Mucosa of rectum (tissue), 2 donors: ENCODE measurements around the gene FXYD7.
"Not testable (repeated sequence)": the region's sequence is repeated elsewhere in the genome, so short reads cannot be mapped to it uniquely, and the experiment has no call there.

Experiments
- H3K27ac ChIP-seq, 2 donors: one replicate each; pipeline ENCODE4 v1.7.0; 2013; ENCODE audit warnings: inconsistent platforms in 2 of 2, low read depth in 2 of 2, low read length in 2 of 2
- H3K27me3 ChIP-seq, 2 donors: one replicate each; pipeline ENCODE4 v1.7.0; 2013; ENCODE audit warnings: low read length in 2 of 2; ENCODE audit not compliant: control insufficient read depth in 2 of 2, insufficient read depth in 2 of 2
- H3K36me3 ChIP-seq, 2 donors: one replicate each; pipeline ENCODE4 v1.7.0; 2013; ENCODE audit warnings: low read length in 2 of 2; ENCODE audit not compliant: control insufficient read depth in 2 of 2, insufficient read depth in 2 of 2
- H3K4me1 ChIP-seq, 2 donors: one replicate each; pipeline ENCODE4 v1.7.0; 2013; ENCODE audit warnings: low read length in 2 of 2, mild to moderate bottlenecking in 1 of 2; ENCODE audit not compliant: control insufficient read depth in 2 of 2, insufficient read depth in 2 of 2
- H3K4me3 ChIP-seq, 2 donors: one replicate each; pipeline ENCODE4 v1.7.0; 2013; ENCODE audit warnings: low read length in 2 of 2
- H3K9ac ChIP-seq, 2 donors: one replicate each; pipeline ENCODE4 v1.7.0; 2013; ENCODE audit warnings: low read length in 2 of 2, low read depth in 1 of 2, mild to moderate bottlenecking in 1 of 2
- H3K9me3 ChIP-seq, 2 donors: one replicate each; pipeline ENCODE4 v1.7.0; 2013; ENCODE audit warnings: low read length in 2 of 2; ENCODE audit not compliant: control insufficient read depth in 2 of 2
- donor health status: healthy.
- donor health status: Normal muscosa, but diverticular disease.

FXYD7 gene

DNA sequence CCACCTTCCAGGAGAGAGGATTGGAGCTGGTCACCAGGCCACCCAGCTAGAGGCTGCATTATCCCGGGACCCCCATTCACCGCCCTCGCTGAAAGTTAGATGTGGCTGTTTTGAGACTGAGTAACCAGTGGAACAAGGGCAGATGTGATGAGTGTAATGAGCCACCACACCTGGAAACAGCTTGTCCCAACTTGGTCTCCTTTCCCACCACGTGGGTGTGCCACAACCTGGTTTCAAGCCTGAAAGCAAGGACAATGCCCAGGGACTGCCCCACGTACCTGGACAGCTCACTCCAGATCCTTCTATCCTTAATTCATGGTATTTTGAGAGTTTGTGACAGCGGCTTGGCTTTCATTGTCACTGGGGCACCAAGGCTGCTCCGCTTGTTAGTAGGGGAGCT is 15.2 kb upstream of the FXYD7 start:
- H3K27me3 ChIP-seq: no peaks in the 10 kb centered on the region
- peak overlapping the region; percentile 77 to 100 for H3K27ac ChIP-seq
- peaks cover 49 to 76% of the 10 kb centered on the region in 2 donors for H3K4me1 ChIP-seq
- no peak overlapping the region for H3K4me3 ChIP-seq
- H3K9me3 ChIP-seq: no peaks in the 10 kb centered on the region
- peaks cover 8 to 10% of the 10 kb centered on the region in 2 donors for H3K36me3 ChIP-seq
- peak overlapping the region in 1 of 2 donors; percentile 63 for H3K9ac ChIP-seq

DNA sequence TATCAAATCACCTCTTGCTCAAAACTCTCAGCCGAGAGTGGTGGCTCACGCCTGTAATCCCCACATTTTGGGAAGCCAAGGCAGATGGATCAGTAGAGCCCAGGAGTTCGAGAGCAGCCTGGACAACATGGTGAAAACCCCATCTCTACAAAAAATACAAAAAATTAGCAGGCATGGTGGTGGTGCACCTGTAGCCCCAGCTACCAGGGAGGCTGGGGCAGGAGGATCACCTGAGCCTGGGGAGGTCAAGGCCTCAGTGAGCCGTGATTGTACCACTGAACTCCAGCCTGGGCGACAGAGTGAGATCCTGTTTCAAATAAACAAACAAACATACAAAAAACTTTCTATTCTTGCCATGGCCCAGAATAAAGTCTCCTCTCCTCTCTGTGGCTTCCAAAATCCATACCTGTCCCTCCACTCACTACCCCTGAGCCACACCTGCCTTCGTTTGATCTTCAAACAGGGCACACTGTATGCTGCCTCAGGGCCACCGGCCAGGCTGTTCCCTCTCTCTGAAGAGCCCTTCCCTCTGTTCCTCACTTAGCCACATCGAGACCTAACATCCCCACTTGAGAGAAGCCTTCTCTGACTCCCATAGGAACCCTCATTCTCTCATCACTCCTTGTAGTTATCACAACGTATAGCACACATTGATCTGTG is 14.5 kb upstream of the FXYD7 start:
- H3K27me3 ChIP-seq: no peaks in the 10 kb centered on the region
- H3K27ac ChIP-seq: peak overlapping the region; percentile 77 to 100
- no peak overlapping the region for H3K4me3 ChIP-seq
- peaks cover 49 to 70% of the 10 kb centered on the region in 2 donors for H3K4me1 ChIP-seq
- H3K9ac ChIP-seq: peak overlapping the region; percentile 1 to 63
- H3K9me3 ChIP-seq: no peaks in the 10 kb centered on the region
- H3K36me3 ChIP-seq: peaks cover 1 to 4% of the 10 kb centered on the region in 2 donors

DNA sequence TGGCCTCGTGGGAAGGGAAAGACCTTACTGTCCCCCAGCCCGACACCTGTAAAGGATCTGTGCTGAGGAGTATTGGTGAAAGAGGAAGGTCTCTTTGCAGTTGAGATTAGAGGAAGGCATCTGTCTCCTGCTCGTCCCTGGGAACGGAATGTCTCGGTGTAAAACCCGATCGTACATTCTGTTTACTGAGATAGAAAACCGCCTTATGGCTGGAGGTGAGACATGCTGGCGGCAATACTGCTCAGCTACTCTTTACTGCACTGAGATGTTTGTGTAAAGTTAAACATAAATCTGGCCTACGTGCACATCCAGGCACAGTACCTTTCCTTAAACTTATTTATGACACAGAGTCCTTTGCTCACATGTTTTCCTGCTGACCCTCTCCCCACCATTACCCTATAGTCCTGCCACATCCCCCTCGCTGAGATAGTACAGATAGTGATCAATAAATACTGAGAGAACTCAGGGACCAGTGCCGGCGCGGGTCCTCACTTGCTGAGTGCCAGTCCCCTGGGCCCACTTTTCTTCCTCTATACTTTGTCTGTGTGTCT is 13.3 kb upstream of the FXYD7 start:
- H3K36me3 ChIP-seq, H3K4me3 ChIP-seq, H3K9me3 ChIP-seq, H3K27me3 ChIP-seq: not testable (repeated sequence)
- peak overlapping the region in 1 of 2 donors; percentile 71 for H3K9ac ChIP-seq
- peaks cover 45 to 58% of the 10 kb centered on the region in 2 donors for H3K4me1 ChIP-seq
- peak overlapping the region; percentile 87 to 100 for H3K27ac ChIP-seq

DNA sequence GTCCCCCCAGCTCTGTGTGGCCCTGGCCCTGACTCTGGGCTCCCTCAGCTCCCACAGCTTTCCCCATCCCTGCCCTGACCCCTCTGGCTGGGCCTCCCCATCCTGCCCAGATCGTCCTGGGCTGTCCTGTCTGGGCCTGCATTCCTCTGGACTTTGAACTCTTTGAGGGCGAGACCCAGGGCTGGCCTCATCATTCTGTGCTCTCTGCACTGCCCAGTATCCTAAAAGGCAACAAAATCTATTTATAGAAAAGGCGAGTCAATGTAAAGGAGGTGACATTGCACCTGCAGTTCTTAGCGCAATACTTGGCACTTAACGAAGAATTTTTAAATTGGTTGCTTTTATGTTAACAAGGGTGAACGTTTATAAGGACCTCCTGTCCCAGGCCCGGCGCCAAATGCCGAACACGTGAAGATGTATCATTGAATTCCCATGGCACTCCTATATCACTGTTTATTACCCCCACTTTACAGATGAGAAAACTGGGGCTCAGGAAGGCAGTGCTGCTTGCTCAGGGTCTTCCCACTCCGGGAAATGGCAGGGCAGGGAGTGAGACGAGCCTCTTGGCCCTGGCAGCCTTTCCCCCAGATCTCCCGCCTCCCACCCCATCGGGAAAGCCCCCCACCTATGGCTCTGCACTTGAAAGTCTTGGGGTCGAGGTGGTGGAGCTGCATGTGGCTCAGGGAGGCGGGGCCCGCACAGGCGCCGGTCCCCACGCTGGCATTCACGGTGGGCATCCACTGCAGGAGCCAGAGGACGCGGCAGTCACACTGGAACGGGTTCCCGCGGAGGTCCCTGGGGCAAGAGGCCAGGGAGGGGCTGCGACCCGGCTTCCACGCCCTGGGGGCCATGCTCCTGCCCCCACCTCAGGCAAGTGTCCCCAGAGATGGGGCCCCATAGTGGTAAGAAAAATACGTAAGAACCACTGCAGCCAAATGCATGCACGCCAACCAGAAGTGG is 12.0 kb upstream of the FXYD7 start:
- Histone ChIP-seq H3K36me3 (no peaks in the 10 kb centered on the region), H3K9ac (peak overlapping the region; percentile 56 to 71), H3K4me1 (peaks cover 37 to 56% of the 10 kb centered on the region in 2 donors), H3K27ac (peak overlapping the region; percentile 87 to 100), H3K27me3 (no peaks in the 10 kb centered on the region), H3K9me3 (no peaks in the 10 kb centered on the region), H3K4me3 (peak overlapping the region; percentile 7 to 15)

GRCh38 chr19:35132254-35132653 is 10.8 kb upstream of the FXYD7 start:
- Histone ChIP-seq H3K27me3 (no peaks in the 10 kb centered on the region), H3K9me3 (no peaks in the 10 kb centered on the region), H3K4me3 (no peak overlapping the region), H3K27ac (peak overlapping the region in 1 of 2 donors; percentile 100), H3K36me3 (no peaks in the 10 kb centered on the region), H3K4me1 (peaks cover 42 to 54% of the 10 kb centered on the region in 2 donors), H3K9ac (no peak overlapping the region)

DNA sequence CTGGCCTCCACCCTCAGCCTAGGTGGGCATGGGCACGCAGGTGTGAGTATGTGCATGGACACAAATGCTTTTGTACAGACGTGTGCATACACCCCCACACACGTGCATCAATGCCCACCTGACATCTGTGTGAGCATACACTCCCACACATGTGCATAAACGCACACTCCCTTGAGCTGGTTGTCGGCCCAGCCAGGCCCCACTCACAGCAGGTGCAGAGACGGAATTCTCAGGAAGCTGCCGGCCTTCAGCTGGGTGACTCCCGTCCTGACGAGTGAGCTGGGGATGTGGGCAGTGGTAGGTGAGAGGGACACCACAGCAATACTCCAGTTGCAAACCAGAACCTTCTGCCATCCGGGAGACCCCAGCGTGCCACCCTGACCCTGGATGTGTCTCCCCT is 9.2 kb upstream of the FXYD7 start:
- Histone ChIP-seq H3K27ac (peak overlapping the region in 1 of 2 donors; percentile 23), H3K27me3 (no peaks in the 10 kb centered on the region), H3K9ac (peak overlapping the region in 1 of 2 donors; percentile 37), H3K4me1 (peaks cover 29 to 43% of the 10 kb centered on the region in 2 donors), H3K36me3 (no peaks in the 10 kb centered on the region), H3K4me3 (peak overlapping the region in 1 of 2 donors; percentile 26), H3K9me3 (no peaks in the 10 kb centered on the region)

DNA sequence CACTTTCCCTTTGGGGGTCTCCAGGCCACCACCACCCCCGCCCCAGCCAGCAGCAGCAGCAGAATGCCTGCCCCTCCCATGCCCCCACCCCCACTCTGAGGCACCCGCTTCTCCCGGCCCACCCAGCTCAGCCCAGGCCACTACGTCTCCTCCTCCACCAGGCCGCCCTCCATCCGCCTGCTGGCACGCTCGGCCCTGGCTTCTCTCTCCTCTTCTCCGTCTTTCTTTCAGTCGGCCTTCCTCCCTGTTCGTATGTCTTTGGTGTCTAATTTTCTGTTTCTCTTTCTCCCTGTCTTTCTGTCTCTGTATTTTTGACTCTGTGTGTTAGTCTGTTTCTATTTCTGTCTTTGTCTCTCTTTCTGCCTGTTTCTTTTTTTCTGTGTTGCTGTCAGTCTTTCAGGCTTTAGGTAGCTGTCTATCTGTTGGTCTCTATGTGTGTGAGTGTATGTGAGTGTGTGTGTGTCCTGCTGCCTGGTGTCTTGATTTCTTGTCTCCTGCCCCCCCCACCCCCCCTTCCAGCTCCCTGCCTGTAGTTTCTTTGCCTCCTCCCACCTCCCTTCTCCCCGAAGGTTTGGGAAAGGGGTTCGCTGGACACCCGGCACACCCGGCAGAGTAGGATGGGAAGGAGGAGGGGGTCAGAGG is 8.3 kb upstream of the FXYD7 start, which contains the start of gene LGI4:
Gene LGI4 (minus strand): TSS at position 459 of the 642 bp plus-strand sequence. CDS start 379 bp downstream, at position 80.
- H3K4me1 ChIP-seq: peaks cover 23 to 44% of the 10 kb centered on the region in 2 donors
- H3K27me3 ChIP-seq: no peaks in the 10 kb centered on the region
- H3K9me3 ChIP-seq: no peaks in the 10 kb centered on the region
- H3K9ac ChIP-seq: peak within 1 kb of the TSS in 1 of 2 donors; percentile 61
- no peaks in the 10 kb centered on the region for H3K36me3 ChIP-seq
- peak within 1 kb of the TSS; percentile 67 to 81 for H3K27ac ChIP-seq
- H3K4me3 ChIP-seq: peak within 1 kb of the TSS; percentile 7 to 26

DNA sequence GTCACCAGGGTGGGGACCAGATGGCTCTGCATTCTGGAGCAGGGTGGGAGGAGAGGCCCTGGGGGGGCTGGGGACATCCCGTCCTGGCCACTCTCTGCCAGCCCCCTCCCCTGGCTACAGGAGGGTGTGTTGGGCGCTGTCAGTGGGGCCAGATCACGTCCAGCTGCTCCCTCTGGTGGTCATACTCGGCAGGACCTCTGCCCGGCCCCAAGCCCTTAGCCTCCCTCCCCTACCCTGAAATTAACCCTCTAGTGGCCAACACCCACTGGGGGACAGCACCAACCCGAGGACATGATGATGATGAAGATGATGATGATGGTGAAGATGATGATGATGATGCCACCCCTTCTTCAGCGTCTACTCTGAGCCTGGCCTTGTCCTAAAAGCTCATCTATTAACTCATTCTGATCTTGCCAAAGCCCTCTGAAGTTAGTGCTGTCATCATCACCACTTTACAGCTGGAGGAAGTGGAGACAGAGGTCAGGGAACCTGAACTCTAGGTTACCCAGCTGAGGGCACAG is 7.6 kb upstream of the FXYD7 start:
- Histone ChIP-seq H3K9ac (peak overlapping the region in 1 of 2 donors; percentile 61), H3K27me3 (no peaks in the 10 kb centered on the region), H3K4me3 (peak overlapping the region; percentile 7 to 26), H3K9me3 (no peaks in the 10 kb centered on the region), H3K36me3 (no peaks in the 10 kb centered on the region), H3K27ac (peak overlapping the region; percentile 67 to 81), H3K4me1 (peaks cover 25 to 45% of the 10 kb centered on the region in 2 donors)

DNA sequence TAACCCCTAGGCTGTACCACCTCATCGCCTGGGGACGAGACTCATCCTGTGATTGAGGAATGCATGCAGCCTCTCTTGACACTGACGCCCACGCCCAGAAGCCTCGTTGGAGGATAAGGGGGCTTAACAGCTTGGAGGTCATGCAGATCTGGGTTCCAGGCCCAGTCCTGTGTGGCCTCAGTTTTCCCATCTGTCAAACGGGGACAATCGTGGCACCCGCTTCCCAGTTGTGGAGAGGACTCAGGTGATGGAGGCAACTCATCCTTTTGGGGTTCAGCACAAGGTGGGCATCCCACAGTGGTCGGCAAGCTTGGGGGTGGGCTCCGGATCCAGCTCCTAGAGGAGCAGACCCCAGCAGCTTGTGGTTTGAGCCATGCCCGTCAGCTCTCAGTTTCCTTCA is 6.8 kb upstream of the FXYD7 start:
- peak overlapping the region; percentile 19 to 81 for H3K27ac ChIP-seq
- H3K9ac ChIP-seq: no peak overlapping the region

More for the DNA sequence above, 6.8 kb upstream of the FXYD7 start:
- H3K4me3 ChIP-seq: no peak overlapping the region
- no peaks in the 10 kb centered on the region for H3K27me3 ChIP-seq
- H3K9me3 ChIP-seq: no peaks in the 10 kb centered on the region
- H3K36me3 ChIP-seq: no peaks in the 10 kb centered on the region
- peaks cover 25 to 39% of the 10 kb centered on the region in 2 donors for H3K4me1 ChIP-seq
